Hepatocyte (in vitro differentiated cells): ENCODE results near the gene SLC9A7. TPM values are rescaled to one million over a fixed set of nuclear protein-coding genes. Genes with fewer than 3 reads are reported as not detected.
A peak's percentile ranks its signal among the peaks of the same experiment; 100 is the strongest.

Experiments
- DNase-seq: peaks from one replicate; pipeline ENCODE4 v3.0.0-alpha.2; 2016; ENCODE audit warnings: low spot score
- H2AFZ ChIP-seq: fragments of 200-600 bp; sonication (generic); 2 replicates; pipeline ENCODE4 v1.6.0; 2016; ENCODE audit warnings: antibody characterized with exemption, mild to moderate bottlenecking
- H3K27ac ChIP-seq: fragments of 200-600 bp; sonication (generic); 2 replicates; pipeline ENCODE4 v1.5.1; 2016; ENCODE audit warnings: mild to moderate bottlenecking
- H3K27me3 ChIP-seq: fragments of 200-600 bp; sonication (generic); 2 replicates; pipeline ENCODE4 v1.6.1; 2016
- H3K36me3 ChIP-seq: fragments of 200-600 bp; sonication (generic); replicated peaks from 2 replicates; pipeline ENCODE4 v1.5.1; 2016; ENCODE audit warnings: low read depth; ENCODE audit not compliant: insufficient read depth
- H3K4me1 ChIP-seq: fragments of 200-600 bp; sonication (generic); 2 replicates; pipeline ENCODE4 v1.5.1; 2016; ENCODE audit warnings: mild to moderate bottlenecking, moderate library complexity; ENCODE audit not compliant: insufficient read depth
- H3K4me2 ChIP-seq: fragments of 200-600 bp; sonication (generic); 2 replicates; pipeline ENCODE4 v1.6.0; 2016
- H3K4me3 ChIP-seq: fragments of 200-600 bp; sonication (generic); 2 replicates; pipeline ENCODE4 v1.5.1; 2016; ENCODE audit warnings: mild to moderate bottlenecking
- H3K79me2 ChIP-seq: fragments of 200-600 bp; sonication (generic); 2 replicates; pipeline ENCODE4 v1.6.0; 2017; ENCODE audit warnings: mild to moderate bottlenecking
- H3K9me2 ChIP-seq: fragments of 200-600 bp; sonication (generic); replicated peaks from 2 replicates; pipeline ENCODE4 v1.6.0; 2017; ENCODE audit warnings: mild to moderate bottlenecking; ENCODE audit not compliant: insufficient read depth
- H3K9me3 ChIP-seq: fragments of 200-600 bp; sonication (generic); 2 replicates; pipeline ENCODE4 v1.5.1; 2016; ENCODE audit warnings: low read depth, mild to moderate bottlenecking
- H4K20me1 ChIP-seq: fragments of 200-600 bp; sonication (generic); 2 replicates; pipeline ENCODE4 v1.6.0; 2016; ENCODE audit warnings: mild to moderate bottlenecking; ENCODE audit not compliant: insufficient read depth, poor library complexity, severe bottlenecking
- CTCF ChIP-seq: fragments of 200-600 bp; sonication (generic); IDR thresholded peaks from 2 replicates; pipeline ENCODE4 v1.5.1; 2016; ENCODE audit warnings: antibody characterized with exemption, mild to moderate bottlenecking; ENCODE audit not compliant: poor library complexity
- EZH2 ChIP-seq: fragments of 200-600 bp; sonication (generic); IDR thresholded peaks from 2 replicates; pipeline ENCODE4 v1.6.1; 2016; ENCODE audit warnings: antibody characterized with exemption, mild to moderate bottlenecking, borderline replicate concordance
- EZH2phosphoT487 ChIP-seq: fragments of 200-600 bp; sonication (generic); IDR thresholded peaks from one replicate; pipeline ENCODE4 v1.6.1; 2018; ENCODE audit warnings: antibody characterized with exemption, mild to moderate bottlenecking, low read depth, moderate library complexity; ENCODE audit not compliant: unreplicated experiment, severe bottlenecking
- WGBS: methylation state at CpG from one replicate; pipeline ENCODE4 v1.1.6; 2016; ENCODE audit warnings: low lambda C conversion rate; ENCODE audit errors: missing lambda C conversion rate; 5-methylcytosine and 5-hydroxymethylcytosine counted together
- polyA plus RNA-seq: library from polyadenylated mRNA; unstranded; fragments of >200 nt; fragmentation: Nextera tagmentation; extraction: Ambion mirVana; gene quantifications from 2 replicates; pipeline ENCODE4 v1.2.1, GENCODE V29; 2016
- total RNA-seq: library from RNA; depleted of rRNA; stranded (reverse); fragments of >200 nt; gene quantifications from 2 replicates; pipeline ENCODE4 v1.2.3, GENCODE V29; 2014

Gene SLC9A7
- total and polyA plus RNA-seq, 2 experiments from 2014 or later, result 3.6 to 8.1 TPM

- DNase-seq, result no peak
- TF ChIP-seq EZH2phosphoT487 (no peak), CTCF (no peak), EZH2 (no peak)
- 76% methylated on average over 3 of the region's 3 CpGs for WGBS
- no peaks in the 10 kb centered on the region for H3K27me3 ChIP-seq
- H3K4me1 ChIP-seq, result no peaks in the 10 kb centered on the region
- H2AFZ ChIP-seq, result no peak overlapping the region
- no peaks in the 10 kb centered on the region for H4K20me1 ChIP-seq
- no peaks in the 10 kb centered on the region for H3K9me2 ChIP-seq
- H3K79me2 ChIP-seq, result no peaks in the 10 kb centered on the region
- H3K36me3 ChIP-seq, result no peaks in the 10 kb centered on the region
- H3K27ac ChIP-seq, result no peak overlapping the region
- no peak overlapping the region for H3K4me3 ChIP-seq
- H3K4me2 ChIP-seq, result no peak overlapping the region
- H3K9me3 ChIP-seq, result no peaks in the 10 kb centered on the region
These were observed 93.4 kb downstream of the SLC9A7 start for GRCh38 chrX:46665232-46666152.

DNA sequence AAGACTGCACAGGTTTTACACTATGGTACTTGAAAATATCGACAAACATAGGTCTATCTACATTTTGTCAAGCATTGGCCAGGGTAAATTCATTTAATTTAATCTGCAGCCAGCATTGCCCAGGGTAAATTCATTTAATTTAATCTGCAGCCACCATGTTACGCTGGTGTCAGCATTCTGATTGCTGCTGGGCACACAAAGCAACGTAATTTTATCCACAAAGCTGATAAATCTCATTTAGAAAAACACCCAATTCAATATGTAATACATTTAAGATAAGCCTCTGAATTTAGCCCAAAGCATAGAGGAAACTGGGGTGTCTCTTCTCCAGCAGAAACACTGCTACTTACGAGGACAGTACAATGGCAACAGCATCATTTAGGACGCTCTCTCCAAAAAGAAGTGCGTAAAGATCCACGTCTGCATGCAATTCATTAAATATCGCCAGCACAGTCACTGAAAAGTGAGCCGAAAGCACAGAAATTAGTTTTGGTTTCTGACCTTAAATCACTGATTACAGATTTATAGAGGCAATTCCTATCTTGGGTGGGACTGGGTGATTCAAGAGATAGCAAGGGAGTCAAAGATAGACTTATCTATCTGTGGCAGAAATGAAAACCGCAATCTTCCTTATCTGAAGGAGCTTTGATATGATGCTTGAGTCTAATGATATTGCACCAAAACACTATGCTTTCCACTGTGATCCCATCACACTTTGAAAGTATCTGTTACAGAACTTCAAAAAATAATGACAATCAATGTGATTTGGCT is 96.5 kb downstream of the SLC9A7 start:
- H3K9me2 ChIP-seq, result no peaks in the 10 kb centered on the region
- H3K79me2 ChIP-seq, result no peaks in the 10 kb centered on the region
- H3K27ac ChIP-seq, result no peak overlapping the region
- H4K20me1 ChIP-seq, result no peaks in the 10 kb centered on the region
- no peaks in the 10 kb centered on the region for H3K36me3 ChIP-seq
- H3K4me2 ChIP-seq, result no peak overlapping the region
- no peaks in the 10 kb centered on the region for H3K27me3 ChIP-seq
- H3K4me3 ChIP-seq, result no peak overlapping the region
- no peak for DNase-seq
- WGBS, result 75% methylated on average over 10 of the region's 10 CpGs
- TF ChIP-seq EZH2 (no peak), CTCF (no peak)
- H2AFZ ChIP-seq, result no peak overlapping the region
- no peaks in the 10 kb centered on the region for H3K9me3 ChIP-seq
- no peaks in the 10 kb centered on the region for H3K4me1 ChIP-seq

GRCh38 chrX:46653482-46653881 is 105.4 kb downstream of the SLC9A7 start:
- Histone ChIP-seq H4K20me1 (no peaks in the 10 kb centered on the region), H3K9me2 (no peaks in the 10 kb centered on the region), H3K27me3 (no peaks in the 10 kb centered on the region), H3K36me3 (no peaks in the 10 kb centered on the region), H3K4me3 (no peak overlapping the region), H3K79me2 (no peaks in the 10 kb centered on the region), H3K9me3 (no peaks in the 10 kb centered on the region), H2AFZ (no peak overlapping the region), H3K4me2 (no peak overlapping the region), H3K4me1 (peaks cover 4% of the 10 kb centered on the region), H3K27ac (no peak overlapping the region)
- TF ChIP-seq CTCF (peak; percentile 26), EZH2 (no peak)
- 64% methylated on average over 6 of the region's 6 CpGs for WGBS
- peak; percentile 16 for DNase-seq
